GM18499 (cell line): ENCODE results near the gene CYP21A2.
"Not testable (repeated sequence)": the region's sequence is repeated elsewhere in the genome, so short reads cannot be mapped to it uniquely, and the experiment has no call there.

Source experiments
- ATAC-seq: cut with Tn5 transposase; IDR thresholded peaks from one replicate; pipeline ENCODE4 v1.9.1; 2021; ENCODE audit warnings: moderate number of reproducible peaks; ENCODE audit not compliant: insufficient read depth, unreplicated experiment

Gene CYP21A2

DNA sequence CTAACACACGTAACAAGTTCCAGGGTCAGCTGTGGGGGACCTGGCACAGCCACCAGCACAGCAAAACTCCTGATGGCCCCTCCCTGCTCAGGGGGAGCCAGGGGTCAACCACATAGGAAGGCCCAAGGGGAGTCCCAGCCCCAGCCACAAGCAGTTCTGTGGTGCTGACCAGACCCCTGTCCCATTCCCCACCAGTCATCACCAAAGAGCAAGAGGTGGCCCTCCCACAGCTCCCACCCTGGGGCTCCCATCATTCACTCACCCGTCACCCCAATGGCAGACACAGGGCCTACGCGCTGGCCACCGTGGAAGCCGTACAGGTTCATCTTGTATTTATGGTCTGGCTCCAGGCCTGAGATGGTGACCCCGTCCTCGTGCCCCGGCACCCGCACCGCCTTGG lies 11.5 kb downstream of the CYP21A2 start:
- not testable (repeated sequence) for ATAC-seq

DNA sequence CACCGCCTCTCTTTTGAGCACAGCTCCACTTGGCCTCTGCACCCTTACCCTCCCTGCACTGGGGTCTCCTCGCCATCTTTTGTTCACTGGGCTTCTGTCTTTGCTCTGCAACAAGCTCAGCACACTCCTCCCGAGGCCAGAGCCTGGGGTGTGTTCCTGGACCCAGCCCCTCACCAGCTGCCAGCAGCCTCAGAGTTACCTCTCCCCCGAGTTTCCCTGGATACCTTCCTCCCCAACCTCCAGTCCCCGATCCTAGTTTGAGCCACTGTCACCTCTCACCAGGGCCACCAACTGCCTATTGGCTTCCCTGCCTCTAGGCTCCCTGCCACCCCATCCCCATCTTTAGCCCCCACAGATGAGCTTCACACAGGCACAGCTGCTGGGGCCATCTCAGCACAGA lies 12.3 kb downstream of the CYP21A2 start:
- no peak for ATAC-seq

DNA sequence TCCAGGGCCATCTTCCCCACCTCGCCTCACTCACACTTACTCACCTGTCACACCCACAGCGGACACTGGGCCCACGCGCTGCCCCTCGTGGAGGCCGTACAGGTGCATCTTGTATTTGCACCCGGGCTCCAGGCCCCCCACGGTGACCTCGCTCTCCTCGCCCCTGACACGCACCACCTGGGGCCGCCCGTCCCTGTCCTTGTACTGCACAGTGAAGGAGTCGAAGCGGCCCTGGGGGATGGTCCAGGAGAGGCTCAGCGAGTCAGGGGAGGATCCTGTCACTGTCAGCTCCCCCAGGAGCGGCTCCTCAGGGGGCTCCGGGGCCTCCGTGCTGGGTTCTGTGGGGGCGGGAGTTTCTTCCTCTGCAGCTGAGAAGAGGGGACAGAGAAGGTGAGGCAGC lies 14.4 kb downstream of the CYP21A2 start:
- ATAC-seq: not testable (repeated sequence)

DNA sequence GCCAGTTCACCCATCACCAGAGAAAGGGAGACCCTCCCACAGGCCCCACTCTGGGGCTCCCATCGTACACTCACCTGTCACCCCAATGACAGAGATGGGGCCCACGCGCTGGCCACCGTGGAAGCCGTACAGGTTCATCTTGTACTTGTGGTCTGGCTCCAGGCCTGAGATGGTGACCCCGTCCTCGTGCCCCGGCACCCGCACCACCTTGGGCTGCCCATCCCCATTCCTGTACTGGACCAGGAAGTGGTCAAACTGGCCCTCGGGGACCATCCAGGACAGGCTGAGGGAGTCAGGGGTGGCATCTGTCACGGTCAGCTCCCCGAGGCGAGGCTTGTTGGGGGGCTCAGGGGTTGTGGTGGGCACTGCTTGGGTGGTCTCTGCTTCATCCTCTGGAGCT lies 15.1 kb downstream of the CYP21A2 start:
- ATAC-seq: not testable (repeated sequence)

DNA sequence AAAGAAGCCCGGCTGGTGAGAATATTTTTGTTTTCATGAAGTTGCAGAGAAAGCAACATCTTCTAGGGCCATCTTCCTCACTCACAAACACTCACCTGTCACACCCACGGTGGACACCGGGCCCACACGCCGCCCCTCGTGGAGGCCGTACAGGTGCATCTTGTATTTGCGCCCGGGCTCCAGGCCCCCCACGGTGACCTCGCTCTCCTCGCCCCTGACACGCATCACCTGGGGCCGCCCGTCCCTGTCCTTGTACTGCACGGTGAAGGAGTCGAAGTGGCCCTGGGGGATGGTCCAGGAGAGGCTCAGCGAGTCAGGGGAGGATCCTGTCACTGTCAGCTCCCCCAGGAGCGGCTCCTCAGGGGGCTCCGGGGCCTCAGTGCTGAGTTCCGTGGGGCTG lies 17.5 kb downstream of the CYP21A2 start:
- not testable (repeated sequence) for ATAC-seq

DNA sequence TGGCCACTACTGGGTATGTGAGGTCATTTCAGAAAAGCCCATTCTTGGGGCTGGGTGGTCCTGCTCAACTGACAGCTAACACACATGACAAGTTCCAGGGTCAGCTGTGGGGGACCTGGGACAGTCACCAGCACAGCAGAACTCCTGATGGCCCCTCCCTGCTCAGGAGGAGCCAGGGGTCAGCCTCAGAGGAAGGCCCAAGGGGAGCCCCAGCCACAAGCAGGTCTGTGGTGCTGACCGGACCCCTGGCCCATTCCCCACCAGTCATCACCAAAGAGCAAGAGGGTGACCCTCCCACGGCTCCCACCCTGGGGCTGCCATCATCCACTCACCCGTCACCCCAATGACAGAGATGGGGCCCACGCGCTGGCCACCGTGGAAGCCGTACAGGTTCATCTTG lies 18.0 kb downstream of the CYP21A2 start:
- no peak for ATAC-seq

DNA sequence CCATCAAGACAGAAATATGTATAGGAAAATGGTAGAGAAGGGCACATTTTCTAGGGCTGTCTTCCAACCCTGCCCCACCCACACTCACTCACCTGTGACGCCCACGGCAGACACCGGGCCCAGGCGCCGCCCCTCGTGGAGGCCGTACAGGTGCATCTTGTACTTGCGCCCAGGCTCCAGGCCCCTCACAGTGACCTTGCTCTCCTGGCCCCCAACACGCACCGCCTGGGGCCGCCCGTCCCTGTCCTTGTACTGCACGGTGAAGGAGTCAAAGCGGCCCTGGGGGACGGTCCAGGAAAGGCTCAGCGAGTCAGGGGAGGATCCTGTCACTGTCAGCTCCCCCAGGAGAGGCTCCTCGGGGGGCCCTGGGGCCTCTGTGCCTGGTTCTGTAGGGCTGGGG lies 19.8 kb downstream of the CYP21A2 start:
- ATAC-seq: no peak

DNA sequence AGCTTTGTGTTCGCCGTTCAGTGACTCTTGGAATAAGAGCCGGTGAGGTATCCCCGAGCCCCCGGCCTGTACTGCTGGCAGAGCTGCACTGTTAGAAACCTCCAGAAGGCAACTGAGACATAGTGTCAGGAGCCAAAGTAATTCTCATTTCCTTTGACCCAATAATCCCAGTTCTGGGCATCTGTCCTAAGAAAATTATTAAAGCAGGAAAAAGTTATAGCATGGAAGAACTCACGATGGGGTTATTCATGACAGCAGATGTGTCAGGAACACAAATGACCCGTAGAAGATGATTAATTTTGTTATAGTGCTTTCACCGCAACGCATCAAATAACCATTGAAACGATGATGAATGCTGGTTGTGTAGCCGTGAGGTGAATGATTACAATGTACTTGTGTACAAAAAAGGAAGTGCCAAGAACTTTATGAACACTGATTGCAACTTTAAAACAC lies 20.3 kb downstream of the CYP21A2 start:
- no peak for ATAC-seq

DNA sequence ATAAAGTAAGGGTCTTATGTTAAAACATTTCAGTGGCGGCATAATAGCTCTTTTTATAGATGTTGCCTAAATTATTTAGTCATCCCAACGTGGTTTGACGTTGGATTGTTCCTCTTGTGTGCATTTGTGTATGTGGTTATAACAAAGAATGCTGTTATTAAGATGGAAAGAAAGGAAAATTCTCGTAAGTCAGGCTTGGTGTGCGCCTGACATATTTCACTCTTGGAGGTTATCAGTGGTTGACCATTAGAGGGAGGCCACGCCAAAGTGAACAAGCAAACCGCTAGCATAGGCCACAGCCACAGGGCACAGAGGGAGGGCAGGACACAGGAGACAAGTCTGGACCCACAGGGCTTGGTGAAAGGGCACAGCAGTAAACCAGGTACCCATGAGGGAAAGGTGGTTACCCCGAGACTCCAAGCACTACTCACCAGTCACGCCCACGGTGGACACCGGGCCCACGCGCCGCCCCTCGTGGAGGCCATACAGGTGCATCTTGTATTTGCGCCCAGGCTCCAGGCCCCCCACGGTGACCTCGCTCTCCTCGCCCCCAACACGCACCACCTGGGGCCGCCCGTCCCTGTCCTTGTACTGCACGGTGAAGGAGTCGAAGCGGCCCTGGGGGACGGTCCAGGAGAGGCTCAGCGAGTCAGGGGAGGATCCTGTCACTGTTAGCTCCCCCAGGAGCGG lies 22.9 kb downstream of the CYP21A2 start:
- no peak for ATAC-seq

DNA sequence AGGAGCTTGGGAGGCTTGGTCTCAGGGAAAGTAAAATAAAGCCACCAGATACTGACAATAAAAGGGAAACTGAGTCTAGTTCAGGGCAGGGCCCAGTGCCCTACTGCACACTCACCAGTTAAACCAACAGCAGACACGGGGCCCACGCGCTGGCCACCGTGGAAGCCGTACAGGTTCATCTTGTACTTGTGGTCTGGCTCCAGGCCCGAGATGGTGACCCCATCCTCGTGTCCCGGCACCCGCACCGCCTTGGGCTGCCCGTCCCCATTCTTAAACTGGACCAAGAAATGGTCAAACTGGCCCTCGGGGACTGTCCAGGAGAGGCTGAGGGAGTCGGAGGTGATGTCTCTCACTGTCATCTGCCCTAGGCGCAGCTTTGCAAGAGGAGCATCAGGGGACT lies 26.5 kb downstream of the CYP21A2 start:
- no peak for ATAC-seq

DNA sequence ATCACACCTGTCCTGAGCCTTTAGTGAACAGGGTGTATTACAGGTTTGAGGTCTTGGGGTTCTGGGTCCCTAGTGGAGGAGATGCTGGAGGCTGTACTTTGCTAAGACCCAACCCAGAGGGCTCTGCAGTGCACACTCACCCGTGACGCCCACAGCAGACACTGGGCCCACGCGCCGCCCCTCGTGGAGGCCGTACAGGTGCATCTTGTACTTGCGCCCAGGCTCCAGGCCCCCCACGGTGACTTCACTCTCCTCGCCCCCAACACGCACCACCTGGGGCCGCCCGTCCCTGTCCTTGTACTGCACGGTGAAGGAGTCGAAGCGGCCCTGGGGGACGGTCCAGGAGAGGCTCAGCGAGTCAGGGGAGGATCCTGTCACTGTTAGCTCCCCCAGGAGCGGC lies 29.3 kb downstream of the CYP21A2 start:
- not testable (repeated sequence) for ATAC-seq

DNA sequence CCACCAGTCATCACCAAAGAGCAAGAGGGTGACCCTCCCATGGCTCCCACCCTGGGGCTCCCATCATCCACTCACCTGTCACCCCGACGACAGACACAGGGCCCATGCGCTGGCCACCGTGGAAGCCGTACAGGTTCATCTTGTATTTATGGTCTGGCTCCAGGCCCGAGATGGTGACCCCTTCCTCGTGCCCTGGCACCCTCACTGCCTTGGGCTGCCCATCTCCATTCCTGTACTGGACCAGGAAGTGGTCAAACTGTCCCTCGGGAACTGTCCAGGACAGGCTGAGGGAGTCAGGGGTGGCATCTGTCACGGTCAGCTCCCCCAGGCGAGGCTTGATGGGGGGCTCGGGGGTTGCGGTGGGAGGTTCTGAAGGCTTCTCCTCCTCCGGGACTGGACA lies 30.1 kb downstream of the CYP21A2 start:
- ATAC-seq: not testable (repeated sequence)

DNA sequence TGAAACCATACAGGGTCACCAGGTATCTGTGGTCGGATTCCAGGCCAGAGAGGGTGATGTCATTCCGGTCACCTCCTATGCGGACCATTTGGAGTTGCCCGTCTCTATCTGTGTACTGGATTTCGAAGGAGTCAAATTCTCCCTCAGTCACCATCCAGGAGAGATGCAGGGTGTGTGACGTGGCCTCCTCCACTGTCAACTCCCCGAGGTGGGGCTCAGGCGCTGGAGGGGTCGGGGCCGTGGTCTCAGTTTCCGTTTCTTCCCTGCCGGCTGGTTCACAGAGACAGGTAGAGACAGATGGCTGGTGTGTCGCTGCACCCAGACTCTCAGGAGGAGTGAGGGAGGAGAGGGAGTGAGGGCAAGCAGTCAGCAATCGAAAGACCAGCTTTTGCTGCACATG lies 30.7 kb downstream of the CYP21A2 start:
- ATAC-seq: no peak

DNA sequence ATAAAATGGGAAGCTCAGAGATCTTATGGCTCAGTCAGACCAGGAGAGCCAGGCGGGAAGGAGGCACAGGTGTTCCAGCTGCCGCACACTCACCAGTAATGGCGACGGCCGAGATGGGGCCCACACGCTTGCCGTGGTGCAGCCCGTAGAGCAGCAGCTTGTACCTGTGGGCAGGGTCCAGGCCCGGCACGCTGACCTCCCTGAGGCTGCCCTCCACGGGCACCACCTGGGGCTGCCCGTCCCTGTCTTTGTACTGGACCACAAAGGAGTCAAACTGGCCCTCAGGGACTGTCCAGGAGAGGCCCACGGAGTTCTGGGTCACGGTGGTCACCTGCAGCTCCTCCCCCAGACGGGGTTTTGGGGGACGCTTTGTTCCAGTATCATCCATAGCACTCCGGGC lies 31.2 kb downstream of the CYP21A2 start:
- no peak for ATAC-seq

DNA sequence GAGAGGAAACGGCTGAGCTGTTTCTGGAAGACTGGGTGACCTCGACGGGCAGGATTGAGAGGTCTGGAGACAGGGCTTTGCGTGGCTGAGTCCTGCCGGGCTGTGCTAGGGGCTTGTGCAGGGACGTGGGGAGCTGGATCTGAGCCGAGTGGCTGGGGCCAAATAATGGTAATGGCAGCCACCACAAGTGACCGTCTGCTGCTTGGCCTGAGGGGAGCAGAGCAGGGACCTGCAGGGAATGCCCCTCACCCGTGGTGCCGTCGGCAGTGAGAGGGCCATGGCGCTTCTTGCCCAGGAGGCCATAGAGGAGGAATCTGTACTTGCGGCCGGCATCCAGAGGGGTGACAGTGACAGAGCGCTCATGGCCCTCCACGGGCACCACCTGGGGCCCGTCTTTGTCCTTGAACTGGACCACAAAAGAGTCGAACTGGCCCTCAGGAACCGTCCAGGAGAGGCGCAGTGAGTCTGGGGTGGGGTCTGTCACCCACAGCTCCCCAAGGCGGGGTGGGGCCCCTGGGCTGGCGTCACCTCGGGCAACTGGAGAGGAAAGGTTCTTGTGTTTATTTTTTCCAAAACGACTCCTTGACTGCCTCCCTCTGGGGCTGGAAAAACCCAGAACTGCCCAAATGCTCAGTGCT lies 31.8 kb downstream of the CYP21A2 start:
- no peak for ATAC-seq

DNA sequence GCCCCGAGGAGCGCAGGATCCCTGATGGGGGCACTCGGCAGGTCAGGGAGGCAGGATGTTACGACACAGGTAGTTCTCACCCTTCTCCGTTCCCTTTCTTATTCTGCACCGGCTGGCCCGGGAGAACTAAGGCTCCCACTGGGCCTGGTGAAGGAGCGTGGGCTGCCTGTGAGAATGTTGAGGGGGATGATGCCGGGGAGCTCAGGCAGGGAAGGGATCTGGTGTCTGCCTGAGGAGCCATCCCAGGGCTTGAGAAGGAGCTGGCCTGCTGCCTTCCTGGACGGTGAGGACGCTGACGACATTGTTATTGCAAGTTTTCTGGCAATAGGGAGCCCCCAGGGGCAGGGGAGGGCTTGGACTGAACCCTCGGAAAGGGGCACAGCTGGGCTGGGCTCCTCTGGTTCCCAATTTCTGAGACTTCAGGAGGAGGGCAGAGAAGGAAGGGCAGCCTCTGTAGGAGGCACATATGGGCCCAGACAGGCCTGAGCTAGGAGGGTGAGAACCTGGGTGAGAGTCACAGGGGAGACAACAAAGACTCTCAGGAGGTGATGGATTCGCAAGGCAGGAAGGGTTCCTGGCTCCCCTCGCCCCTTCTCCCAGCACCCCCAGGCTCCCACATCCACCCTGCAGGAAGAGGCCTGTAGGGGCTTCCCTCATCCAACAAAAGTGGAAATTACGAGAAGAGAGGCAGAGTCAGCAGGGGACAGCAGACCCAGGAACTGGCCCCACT lies 32.8 kb downstream of the CYP21A2 start:
- ATAC-seq: no peak

DNA sequence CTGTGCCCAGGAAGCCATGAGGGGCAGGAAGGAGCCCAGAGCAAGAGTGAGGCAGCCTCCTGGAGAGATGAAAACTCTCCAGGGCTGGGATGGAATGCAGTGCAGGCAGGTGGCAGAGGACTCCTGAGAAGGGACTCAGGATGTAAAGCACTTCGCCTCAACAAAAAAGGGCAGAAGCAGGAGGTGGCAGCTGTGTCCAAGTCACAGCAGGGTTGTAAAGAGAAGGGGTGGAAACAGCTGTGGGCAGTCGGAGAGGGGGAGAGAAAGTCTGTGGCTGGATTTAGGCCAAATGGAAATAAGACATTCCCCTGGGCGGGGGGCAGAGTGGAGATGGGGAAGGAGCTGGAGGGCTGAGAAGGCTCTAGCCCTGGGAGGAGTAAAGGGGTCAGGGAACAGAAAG lies 34.9 kb downstream of the CYP21A2 start:
- ATAC-seq: no peak

DNA sequence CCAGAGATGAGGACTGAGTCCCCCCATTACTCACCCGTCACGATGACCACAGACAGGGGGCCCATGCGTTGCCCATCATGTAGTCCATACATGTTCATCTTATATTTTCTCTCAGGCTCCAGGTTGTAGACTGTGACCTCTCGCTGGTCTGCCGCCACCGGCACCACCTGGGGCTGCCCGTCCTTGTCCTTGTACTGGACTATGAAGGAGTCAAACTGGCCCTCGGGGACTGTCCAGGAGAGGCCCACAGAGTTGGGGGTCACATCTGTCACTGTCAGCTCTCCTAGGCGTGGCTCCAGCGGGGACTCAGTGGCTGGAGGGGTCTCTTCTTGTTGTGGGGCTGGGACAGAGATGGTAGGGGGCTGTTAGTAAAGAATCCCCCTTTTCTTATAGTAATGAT lies 35.4 kb downstream of the CYP21A2 start:
- no peak for ATAC-seq

DNA sequence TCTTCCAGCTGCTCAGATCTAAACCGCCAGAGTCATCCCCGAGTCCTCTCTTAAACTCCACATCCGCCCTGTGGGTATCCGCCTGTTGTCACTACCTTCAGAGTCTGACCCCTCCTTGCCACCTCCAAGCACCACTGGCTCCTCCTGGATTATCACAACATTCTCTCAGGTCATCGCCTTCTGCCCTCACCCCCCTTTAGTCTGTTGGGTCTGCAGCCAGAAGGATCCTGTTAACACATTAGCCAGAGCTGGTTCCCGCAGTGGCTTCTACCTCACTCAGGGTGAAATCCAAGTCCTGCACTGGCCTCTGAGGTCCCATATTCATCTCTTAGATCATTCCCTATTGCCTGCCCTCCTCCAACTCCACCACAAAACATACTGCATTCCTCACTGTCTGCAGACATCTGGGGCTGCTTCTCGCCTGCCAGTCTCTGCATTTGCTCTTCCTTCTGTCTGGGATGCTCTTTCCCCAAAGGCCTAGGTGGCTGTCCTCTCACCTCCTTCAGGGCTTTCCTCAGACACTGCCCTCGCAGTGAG lies 36.8 kb downstream of the CYP21A2 start:
- ATAC-seq: no peak

DNA sequence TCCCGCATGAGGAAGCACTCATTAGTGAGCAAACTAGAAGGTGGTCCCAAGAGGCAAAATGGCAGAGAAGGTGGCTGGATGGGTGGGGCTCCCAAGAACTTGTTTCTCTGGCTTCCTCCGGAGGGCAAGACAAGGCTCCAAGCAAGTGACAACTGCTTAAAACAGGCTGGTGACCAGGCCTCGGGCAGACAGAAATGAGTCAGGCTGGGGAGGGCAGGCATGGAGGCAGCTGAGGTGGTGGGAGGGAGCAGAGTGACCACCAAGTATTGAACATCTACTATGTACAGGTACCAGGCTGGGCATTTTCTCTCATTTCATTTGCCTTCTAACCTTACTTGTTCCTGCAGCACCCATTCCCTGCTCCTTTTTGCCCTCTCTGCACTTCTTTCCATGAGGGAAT lies 37.6 kb downstream of the CYP21A2 start:
- no peak for ATAC-seq

DNA sequence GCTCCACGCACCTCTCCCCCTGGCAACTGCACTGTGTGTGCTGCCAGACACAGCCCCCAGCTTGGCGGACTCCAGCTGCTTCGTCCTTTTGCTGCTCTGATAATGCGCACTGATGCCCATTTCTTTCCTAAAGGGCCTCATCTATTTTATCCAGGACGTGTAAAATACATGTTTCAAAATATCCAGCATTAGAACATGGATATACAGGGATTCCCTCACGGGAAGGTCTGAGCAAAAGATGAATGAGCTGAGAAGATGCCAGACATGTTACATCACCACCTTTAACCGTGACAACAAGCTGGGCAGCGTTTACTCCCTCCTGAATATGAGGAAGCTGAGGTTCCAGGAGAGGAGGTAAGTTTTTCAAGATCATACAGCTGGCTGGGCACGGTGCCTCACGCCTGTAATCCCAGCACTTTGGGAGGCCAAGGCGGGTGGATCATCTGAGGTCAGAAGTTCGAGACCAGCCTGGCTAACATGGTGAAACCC lies 38.1 kb downstream of the CYP21A2 start:
- ATAC-seq: no peak
